ENCODE measurements around the gene RAD54L. TPM values are rescaled to one million over a fixed set of nuclear protein-coding genes. Genes with fewer than 3 reads are reported as not detected.

RAD54L gene
- total RNA-seq, 1 experiment from 2014 or later, result 30.3 TPM

GRCh38 chr1:46288485-46289133, 41.0 kb downstream of the RAD54L start:
- H3K27me3 ChIP-seq, result no peaks in the 10 kb centered on the region
- H3K27ac ChIP-seq, result no peak overlapping the region
- DNase-seq, result no peak
- H3K4me1 ChIP-seq, result peaks cover 16% of the 10 kb centered on the region
- peaks cover 65% of the 10 kb centered on the region for H3K36me3 ChIP-seq
- H3K4me3 ChIP-seq, result no peak overlapping the region
- H3K9me3 ChIP-seq (replicated peaks), result no peaks in the 10 kb centered on the region

GRCh38 chr1:46289134-46289494, 41.6 kb downstream of the RAD54L start:
- H3K27me3 ChIP-seq, result no peaks in the 10 kb centered on the region
- H3K36me3 ChIP-seq, result peaks cover 68% of the 10 kb centered on the region
- H3K27ac ChIP-seq, result no peak overlapping the region
- H3K4me1 ChIP-seq, result peaks cover 16% of the 10 kb centered on the region
- DNase-seq, result no peak
- no peak overlapping the region for H3K4me3 ChIP-seq
- H3K9me3 ChIP-seq (replicated peaks), result no peaks in the 10 kb centered on the region

GRCh38 chr1:46289976-46290375, 42.4 kb downstream of the RAD54L start:
- Histone ChIP-seq H3K27ac (no peak overlapping the region), H3K27me3 (no peaks in the 10 kb centered on the region), H3K9me3 (replicated peaks) (no peaks in the 10 kb centered on the region), H3K4me3 (no peak overlapping the region), H3K4me1 (peaks cover 14% of the 10 kb centered on the region), H3K36me3 (peaks cover 68% of the 10 kb centered on the region)
- no peak for DNase-seq

GRCh38 chr1:46295306-46295705, 47.7 kb downstream of the RAD54L start:
- DNase-seq, result no peak
- Histone ChIP-seq H3K9me3 (replicated peaks) (no peaks in the 10 kb centered on the region), H3K4me3 (no peak overlapping the region), H3K27ac (no peak overlapping the region), H3K4me1 (peaks cover 8% of the 10 kb centered on the region), H3K36me3 (peaks cover 67% of the 10 kb centered on the region), H3K27me3 (no peaks in the 10 kb centered on the region)

GRCh38 chr1:46298387-46298786, 50.8 kb downstream of the RAD54L start:
- Histone ChIP-seq H3K4me1 (peaks cover 8% of the 10 kb centered on the region), H3K27me3 (no peaks in the 10 kb centered on the region), H3K9me3 (replicated peaks) (no peaks in the 10 kb centered on the region), H3K27ac (peak overlapping the region; percentile 45), H3K36me3 (peaks cover 52% of the 10 kb centered on the region), H3K4me3 (no peak overlapping the region)
- peak in 1 of 2 experiments; percentile 40 for DNase-seq

- no peak for DNase-seq
- Histone ChIP-seq H3K36me3 (peaks cover 27% of the 10 kb centered on the region), H3K27me3 (no peaks in the 10 kb centered on the region), H3K27ac (peak overlapping the region; percentile 98), H3K4me3 (peak overlapping the region; percentile 80), H3K9me3 (replicated peaks) (no peaks in the 10 kb centered on the region), H3K4me1 (peaks cover 8% of the 10 kb centered on the region)
Measured at GRCh38 chr1:46300673-46301405, 53.3 kb downstream of the RAD54L start.

GRCh38 chr1:46301406-46301807, 53.8 kb downstream of the RAD54L start:
- no peak for DNase-seq
- H3K4me1 ChIP-seq, result peaks cover 8% of the 10 kb centered on the region
- no peaks in the 10 kb centered on the region for H3K9me3 ChIP-seq (replicated peaks)
- peak overlapping the region; percentile 80 for H3K4me3 ChIP-seq
- peak overlapping the region; percentile 98 for H3K27ac ChIP-seq
- peaks cover 21% of the 10 kb centered on the region for H3K36me3 ChIP-seq
- no peaks in the 10 kb centered on the region for H3K27me3 ChIP-seq

GRCh38 chr1:46301808-46302640, 54.5 kb downstream of the RAD54L start:
- Histone ChIP-seq H3K36me3 (peaks cover 19% of the 10 kb centered on the region), H3K9me3 (replicated peaks) (no peaks in the 10 kb centered on the region), H3K27me3 (no peaks in the 10 kb centered on the region), H3K27ac (peak overlapping the region; percentile 98), H3K4me3 (peak overlapping the region; percentile 80), H3K4me1 (peaks cover 8% of the 10 kb centered on the region)
- DNase-seq, result peak; percentile 71 to 72

- Histone ChIP-seq H3K27me3 (no peaks in the 10 kb centered on the region), H3K36me3 (peaks cover 17% of the 10 kb centered on the region), H3K4me3 (peak overlapping the region; percentile 80), H3K4me1 (peaks cover 8% of the 10 kb centered on the region), H3K27ac (peak overlapping the region; percentile 98), H3K9me3 (replicated peaks) (no peaks in the 10 kb centered on the region)
- no peak for DNase-seq
Measured at GRCh38 chr1:46302641-46303037, 55.1 kb downstream of the RAD54L start.

- H3K36me3 ChIP-seq, result peaks cover 16% of the 10 kb centered on the region
- no peaks in the 10 kb centered on the region for H3K9me3 ChIP-seq (replicated peaks)
- peak within 1 kb of the TSS; percentile 98 for H3K27ac ChIP-seq
- peaks cover 8% of the 10 kb centered on the region for H3K4me1 ChIP-seq
- no peaks in the 10 kb centered on the region for H3K27me3 ChIP-seq
- H3K4me3 ChIP-seq, result peak within 1 kb of the TSS; percentile 80
- peak; percentile 97 to 98 for DNase-seq
Measured at GRCh38 chr1:46303038-46303871, 55.7 kb downstream of the RAD54L start, which contains the start of the genes LRRC41 and UQCRH. Gene LRRC41, minus strand, starts transcription at chr1:46303616. Its CDS starts 294 bp downstream, at chr1:46303322. Gene UQCRH, plus strand, starts transcription at chr1:46303698. Its CDS starts 69 bp downstream, at chr1:46303767.

- Histone ChIP-seq H3K36me3 (peaks cover 21% of the 10 kb centered on the region), H3K9me3 (replicated peaks) (no peaks in the 10 kb centered on the region), H3K27me3 (no peaks in the 10 kb centered on the region), H3K4me3 (peak overlapping the region; percentile 80), H3K4me1 (peaks cover 1% of the 10 kb centered on the region), H3K27ac (peak overlapping the region; percentile 98)
- no peak for DNase-seq
Measured at GRCh38 chr1:46303872-46304326, 56.3 kb downstream of the RAD54L start.

- Histone ChIP-seq H3K36me3 (peaks cover 39% of the 10 kb centered on the region), H3K27me3 (no peaks in the 10 kb centered on the region), H3K4me1 (no peaks in the 10 kb centered on the region), H3K4me3 (no peak overlapping the region), H3K27ac (no peak overlapping the region), H3K9me3 (replicated peaks) (no peaks in the 10 kb centered on the region)
- no peak for DNase-seq
Measured at GRCh38 chr1:46306159-46306530, 58.6 kb downstream of the RAD54L start.

- peaks cover 71% of the 10 kb centered on the region for H3K36me3 ChIP-seq
- DNase-seq, result no peak
Measured at GRCh38 chr1:46309401-46310159, 62.0 kb downstream of the RAD54L start.

More at GRCh38 chr1:46309401-46310159, 62.0 kb downstream of the RAD54L start:
- Histone ChIP-seq H3K9me3 (replicated peaks) (no peaks in the 10 kb centered on the region), H3K4me1 (no peaks in the 10 kb centered on the region), H3K27me3 (no peaks in the 10 kb centered on the region), H3K27ac (no peak overlapping the region), H3K4me3 (no peak overlapping the region)
